ENCODE results near the gene POPDC2. TPM values are rescaled to one million over a fixed set of nuclear protein-coding genes. Genes with fewer than 3 reads are reported as not detected.

The POPDC2 gene
- total RNA-seq, 2 experiments from 2014 or later = 3.4 to 4.5 TPM

DNA sequence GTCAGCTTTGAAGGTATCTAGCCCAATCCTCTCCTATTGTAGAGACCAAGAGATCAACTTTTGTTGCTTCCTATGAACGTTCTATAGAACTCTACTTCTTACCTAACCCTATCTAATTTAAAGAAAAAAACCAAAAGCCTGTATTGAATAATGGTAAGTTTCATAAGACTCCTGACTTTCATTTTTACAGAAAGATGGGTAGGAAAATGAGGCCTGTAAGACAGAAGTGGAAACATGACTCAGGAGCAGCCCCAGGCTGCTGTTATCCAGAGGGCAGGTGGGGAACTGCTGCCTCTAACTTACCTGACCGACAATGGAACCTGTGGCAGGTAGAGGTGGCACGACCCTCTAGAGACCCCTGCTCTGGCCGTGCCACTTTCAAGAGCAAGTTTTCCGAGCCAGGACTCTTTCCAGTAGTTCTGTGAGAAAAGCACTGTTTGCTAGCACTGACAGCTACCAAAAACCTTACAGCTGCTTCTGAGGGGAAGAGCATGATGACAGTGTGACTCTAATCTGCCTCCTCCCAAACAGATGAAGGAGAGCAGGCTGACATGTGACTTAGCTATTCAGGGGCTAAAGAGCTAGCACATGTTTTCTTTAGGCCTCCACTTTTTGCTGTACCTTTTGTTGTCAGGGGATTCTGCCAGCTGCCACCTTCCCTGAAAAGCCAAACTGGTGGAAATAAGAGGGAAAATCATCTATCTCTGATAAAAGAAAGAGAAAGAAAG lies 17.5 kb downstream of the POPDC2 start:
- peaks cover 3% of the 10 kb centered on the region for H3K9me3 Mint-ChIP-seq
- POLR2A ChIA-PET = no interaction called here
- H3K36me3 Mint-ChIP-seq = peaks cover 33% of the 10 kb centered on the region
- DNase-seq = no peak
- H3K4me1 Mint-ChIP-seq = peaks cover 20% of the 10 kb centered on the region
- H3K27me3 Mint-ChIP-seq = no peaks in the 10 kb centered on the region
- no peak overlapping the region for H3K4me3 Mint-ChIP-seq
- no peak overlapping the region for H3K27ac Mint-ChIP-seq
- no peak for ATAC-seq (ENCODE audit: low read depth)

DNA sequence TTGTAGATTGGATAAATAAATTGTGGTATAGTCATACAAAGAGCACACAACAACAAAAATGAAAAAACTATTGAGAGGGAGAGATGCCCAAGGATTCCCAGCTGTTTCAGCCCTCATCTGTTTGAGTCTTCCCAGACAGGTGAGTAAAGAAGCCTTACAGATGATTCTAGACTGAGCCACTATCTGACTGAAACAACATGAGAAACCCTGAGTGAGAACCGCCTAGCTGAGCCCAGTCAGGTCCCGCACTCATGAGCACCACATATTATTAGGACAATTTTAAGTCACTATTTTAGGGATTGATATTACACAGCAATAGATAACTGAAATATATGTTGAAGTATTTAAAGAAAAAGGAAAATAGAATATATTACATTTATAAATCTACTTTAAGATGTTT lies 19.0 kb downstream of the POPDC2 start:
- H3K27ac Mint-ChIP-seq = no peak overlapping the region
- H3K4me1 Mint-ChIP-seq = peaks cover 24% of the 10 kb centered on the region
- H3K9me3 Mint-ChIP-seq = peaks cover 3% of the 10 kb centered on the region
- H3K36me3 Mint-ChIP-seq = peaks cover 27% of the 10 kb centered on the region
- no peak for ATAC-seq (ENCODE audit: low read depth)
- no peak for DNase-seq
- H3K27me3 Mint-ChIP-seq = no peaks in the 10 kb centered on the region
- POLR2A ChIA-PET = interaction anchor here (0.7 kb wide), 1 partner anchor 416 kb away, joined by 3 read pairs; no protein-coding TSS in a partner anchor
- H3K4me3 Mint-ChIP-seq = no peak overlapping the region

DNA sequence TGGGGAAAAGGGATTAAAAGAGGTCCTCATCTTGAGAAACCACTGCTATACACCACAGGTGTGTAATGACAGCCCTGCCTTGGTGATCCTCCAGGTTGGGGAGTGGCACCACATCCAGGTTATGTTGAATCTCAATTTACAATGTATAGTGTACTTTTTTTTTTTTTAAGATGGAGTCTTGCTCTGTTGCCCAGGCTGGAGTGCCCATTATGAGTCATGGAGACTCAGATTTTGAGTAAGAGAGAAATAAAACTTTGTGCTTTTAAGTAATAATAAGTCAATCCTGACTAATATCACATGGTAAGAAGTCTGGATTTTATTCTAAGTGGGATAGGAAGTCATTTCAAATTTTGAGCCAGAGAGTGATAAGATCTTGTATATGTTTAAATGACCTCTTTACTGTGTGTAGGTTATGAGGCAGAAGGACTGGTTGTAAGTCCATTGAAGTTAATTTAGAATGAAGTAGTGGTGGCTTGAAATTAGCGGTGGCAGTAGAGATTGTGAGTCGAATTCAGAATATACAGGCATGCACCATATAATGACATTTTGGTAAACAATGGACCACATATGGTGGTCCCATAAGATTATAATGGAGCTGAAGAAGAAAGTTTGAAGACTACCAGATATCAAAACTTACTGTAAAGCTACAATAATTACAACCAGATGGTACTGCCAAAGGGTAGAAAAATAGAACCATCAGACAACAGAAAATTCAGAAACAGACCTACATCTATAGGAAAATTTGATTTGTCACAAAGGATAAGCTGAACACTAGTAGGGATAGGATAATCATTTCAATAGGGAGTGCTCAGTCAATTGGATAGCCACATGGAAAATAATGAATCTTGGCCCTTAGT lies 20.7 kb downstream of the POPDC2 start:
- POLR2A ChIA-PET = no interaction called here
- H3K4me3 Mint-ChIP-seq = no peak overlapping the region
- peaks cover 3% of the 10 kb centered on the region for H3K9me3 Mint-ChIP-seq
- peak overlapping the region; percentile 86 for H3K27ac Mint-ChIP-seq
- peaks cover 24% of the 10 kb centered on the region for H3K4me1 Mint-ChIP-seq
- ATAC-seq (ENCODE audit: low read depth) (no peak), DNase-seq (no peak)
- no peaks in the 10 kb centered on the region for H3K27me3 Mint-ChIP-seq
- peaks cover 27% of the 10 kb centered on the region for H3K36me3 Mint-ChIP-seq

DNA sequence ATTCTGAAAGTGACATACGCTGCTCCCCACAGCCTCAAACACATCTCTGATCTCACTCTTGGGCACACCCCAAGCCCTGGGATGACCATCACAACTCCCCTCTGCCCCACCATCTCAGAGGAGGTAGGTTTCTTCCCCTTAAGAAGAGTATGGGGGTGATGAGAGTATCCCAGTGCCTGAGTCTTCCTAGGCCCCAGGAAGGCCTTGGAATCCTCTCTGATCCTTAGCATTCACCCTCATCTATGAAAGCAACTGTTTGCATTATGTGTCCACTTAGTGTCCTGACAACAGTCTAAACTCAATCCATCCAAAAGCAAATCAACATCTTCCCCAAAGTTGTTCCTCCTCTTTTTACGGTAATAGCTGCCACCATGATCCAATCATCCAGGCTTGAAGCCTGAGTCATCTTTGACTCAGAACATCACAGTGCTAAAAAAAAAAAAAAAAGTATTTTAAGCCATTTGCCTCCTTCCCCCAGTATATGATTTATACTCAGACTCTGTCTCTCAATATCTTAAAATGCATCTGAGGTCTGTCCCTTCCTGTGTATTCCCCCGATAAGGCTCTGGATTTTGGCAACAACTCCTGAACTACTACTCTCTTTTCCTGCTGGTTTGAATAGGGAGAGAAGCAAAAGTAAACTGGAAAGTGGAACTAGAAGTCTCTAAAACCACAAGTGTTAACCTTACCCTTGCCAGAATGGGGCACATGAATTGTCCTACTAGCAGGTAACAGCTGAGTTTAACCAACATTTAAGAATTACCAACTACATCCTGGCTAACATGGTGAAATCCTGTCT lies 22.5 kb downstream of the POPDC2 start:
- Mint-ChIP-seq H3K27ac (peak overlapping the region; percentile 86), H3K36me3 (peaks cover 27% of the 10 kb centered on the region), H3K4me3 (peak overlapping the region; percentile 51), H3K4me1 (peaks cover 24% of the 10 kb centered on the region), H3K9me3 (peaks cover 3% of the 10 kb centered on the region), H3K27me3 (no peaks in the 10 kb centered on the region)
- ATAC-seq (ENCODE audit: low read depth) (no peak), DNase-seq (no peak)
- POLR2A ChIA-PET = interaction anchor here (0.6 to 1.1 kb wide), 3 partner anchors 23 to 140 kb away, joined by 3 to 5 read pairs (median 4); partner anchors contain the start of genes COX17 and TIMMDC1

DNA sequence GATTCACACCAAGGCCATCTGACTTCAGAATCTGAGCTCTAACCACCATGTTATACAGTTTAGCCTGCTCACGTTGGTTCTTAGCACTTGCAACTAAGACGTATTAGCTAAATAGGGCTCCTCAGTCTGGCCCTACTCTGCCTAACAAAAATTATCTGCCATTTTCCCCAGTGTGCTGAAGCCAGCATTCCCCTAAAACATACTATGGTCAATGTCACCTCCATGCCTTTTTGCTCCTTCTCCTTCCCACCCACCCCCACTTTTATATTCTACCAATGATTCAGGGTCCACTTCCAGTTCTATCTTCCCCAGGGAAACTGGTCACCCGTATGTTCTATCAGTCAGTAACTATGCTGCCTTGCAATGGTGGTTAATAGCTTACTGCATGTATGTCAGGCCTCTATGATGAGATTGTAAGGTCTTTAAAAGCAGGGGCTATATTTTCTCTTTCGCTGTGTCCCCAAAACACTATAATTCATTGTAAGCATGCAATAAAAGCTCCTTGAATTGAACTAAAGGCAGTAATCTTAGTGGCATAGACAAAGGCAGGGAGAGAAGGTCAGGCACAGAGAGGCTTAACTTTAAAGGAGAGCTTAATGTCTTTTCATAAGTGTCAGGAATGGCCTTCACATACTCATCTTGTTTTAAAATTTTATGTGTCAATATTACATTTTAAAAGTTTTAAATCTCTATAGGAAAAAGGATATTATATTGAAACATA lies 23.3 kb downstream of the POPDC2 start:
- peaks cover 3% of the 10 kb centered on the region for H3K9me3 Mint-ChIP-seq
- ATAC-seq (ENCODE audit: low read depth) = no peak
- no peak overlapping the region for H3K4me3 Mint-ChIP-seq
- no peak for DNase-seq
- POLR2A ChIA-PET = interaction anchor here (0.6 to 1.1 kb wide), 2 partner anchors 22 to 139 kb away, joined by 4 to 5 read pairs; partner anchors contain the start of gene TIMMDC1
- H3K27ac Mint-ChIP-seq = no peak overlapping the region
- peaks cover 22% of the 10 kb centered on the region for H3K4me1 Mint-ChIP-seq
- H3K27me3 Mint-ChIP-seq = peaks cover 2% of the 10 kb centered on the region
- H3K36me3 Mint-ChIP-seq = peaks cover 27% of the 10 kb centered on the region

DNA sequence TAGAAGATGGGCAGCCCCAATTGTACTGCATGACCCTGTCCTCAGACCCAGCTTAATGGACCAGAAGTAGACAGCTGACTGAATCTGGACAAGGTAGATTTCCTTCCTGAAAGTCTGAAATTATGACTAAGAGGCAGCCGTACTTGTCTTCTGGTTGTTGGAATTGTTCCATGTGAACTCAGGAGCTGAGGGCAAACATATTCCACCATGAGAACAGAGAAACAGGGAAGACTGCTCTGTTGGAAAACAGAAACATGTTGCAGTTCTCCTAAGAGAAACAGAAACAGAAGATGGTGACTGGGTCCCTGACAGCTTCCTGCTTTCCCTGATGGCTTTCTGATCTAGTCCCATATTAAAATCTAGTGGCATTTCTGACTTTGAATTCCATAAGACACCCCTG lies 24.1 kb downstream of the POPDC2 start:
- POLR2A ChIA-PET = no interaction called here
- peaks cover 2% of the 10 kb centered on the region for H3K27me3 Mint-ChIP-seq
- DNase-seq (no peak), ATAC-seq (ENCODE audit: low read depth) (no peak)
- no peak overlapping the region for H3K4me3 Mint-ChIP-seq
- peaks cover 22% of the 10 kb centered on the region for H3K4me1 Mint-ChIP-seq
- H3K36me3 Mint-ChIP-seq = peaks cover 24% of the 10 kb centered on the region
- no peak overlapping the region for H3K27ac Mint-ChIP-seq
- peaks cover 3% of the 10 kb centered on the region for H3K9me3 Mint-ChIP-seq

DNA sequence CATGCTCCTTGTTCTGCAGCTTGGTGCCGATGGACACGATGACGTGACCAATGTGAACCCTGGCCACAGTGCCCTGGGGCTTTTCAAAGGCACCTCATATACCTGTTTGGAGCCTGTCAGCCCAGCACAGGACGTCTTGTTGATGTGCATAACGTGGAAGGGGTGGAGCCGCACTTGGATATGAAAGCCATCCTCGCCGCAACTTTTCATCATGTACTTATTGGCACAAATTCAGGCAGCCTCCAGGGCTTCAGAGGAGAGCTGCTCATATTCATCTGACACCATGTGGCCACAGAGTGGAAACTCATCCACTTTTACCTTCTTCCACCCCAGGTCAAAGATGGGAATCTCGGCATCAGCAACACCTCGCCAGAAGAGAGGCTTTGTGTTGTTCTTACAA lies 24.7 kb downstream of the POPDC2 start:
- peaks cover 2% of the 10 kb centered on the region for H3K27me3 Mint-ChIP-seq
- peaks cover 20% of the 10 kb centered on the region for H3K36me3 Mint-ChIP-seq
- peaks cover 22% of the 10 kb centered on the region for H3K4me1 Mint-ChIP-seq
- DNase-seq (no peak), ATAC-seq (ENCODE audit: low read depth) (no peak)
- no peak overlapping the region for H3K27ac Mint-ChIP-seq
- POLR2A ChIA-PET = no interaction called here
- no peak overlapping the region for H3K4me3 Mint-ChIP-seq
- H3K9me3 Mint-ChIP-seq = peaks cover 3% of the 10 kb centered on the region

DNA sequence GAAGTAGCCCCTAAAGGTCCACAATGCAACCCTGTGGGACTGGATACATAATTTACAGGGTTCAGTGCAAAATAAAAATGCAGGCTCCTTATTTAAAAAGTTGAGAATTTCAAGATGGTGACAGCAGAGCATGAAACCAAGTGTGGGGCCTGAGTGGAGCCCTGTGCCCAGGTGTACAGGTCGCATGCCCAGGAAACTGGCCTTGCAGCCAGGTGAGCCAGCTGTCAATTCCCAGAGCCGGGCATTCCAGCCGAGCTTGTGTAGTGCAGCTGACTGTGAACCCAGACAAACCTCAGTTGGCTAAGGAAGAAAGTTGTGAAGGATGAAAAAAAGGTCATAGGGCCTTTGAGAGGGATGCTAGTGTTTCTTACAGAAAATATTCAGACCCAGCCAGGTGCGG lies 27.6 kb downstream of the POPDC2 start:
- POLR2A ChIA-PET = no interaction called here
- no peak for DNase-seq
- Mint-ChIP-seq H3K4me3 (no peak overlapping the region), H3K36me3 (peaks cover 3% of the 10 kb centered on the region), H3K27ac (no peak overlapping the region), H3K4me1 (peaks cover 12% of the 10 kb centered on the region), H3K27me3 (peaks cover 8% of the 10 kb centered on the region), H3K9me3 (no peaks in the 10 kb centered on the region)
- ATAC-seq (ENCODE audit: low read depth) = no peak

DNA sequence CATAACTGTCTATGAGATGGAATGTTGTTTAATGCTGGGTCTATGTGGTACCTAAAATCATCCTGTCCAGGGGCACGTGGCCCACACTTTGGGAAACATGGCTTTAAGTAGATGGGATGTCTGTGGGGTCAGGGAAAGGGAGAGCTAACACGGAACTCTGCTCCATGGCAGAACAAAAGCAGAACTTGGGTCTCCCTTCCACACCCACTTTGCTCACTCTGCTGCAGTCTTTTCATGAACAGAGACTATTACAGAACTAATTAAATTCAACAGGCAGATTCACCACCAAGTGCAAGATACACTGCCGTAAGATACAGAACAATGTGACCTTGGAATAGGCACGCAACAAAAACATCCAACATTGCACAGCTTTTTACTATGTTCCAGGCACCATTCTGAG lies 28.2 kb downstream of the POPDC2 start:
- DNase-seq (no peak), ATAC-seq (ENCODE audit: low read depth) (no peak)
- no peak overlapping the region for H3K27ac Mint-ChIP-seq
- no peaks in the 10 kb centered on the region for H3K9me3 Mint-ChIP-seq
- H3K36me3 Mint-ChIP-seq = peaks cover 1% of the 10 kb centered on the region
- POLR2A ChIA-PET = no interaction called here
- no peak overlapping the region for H3K4me3 Mint-ChIP-seq
- peaks cover 8% of the 10 kb centered on the region for H3K27me3 Mint-ChIP-seq
- peaks cover 15% of the 10 kb centered on the region for H3K4me1 Mint-ChIP-seq

DNA sequence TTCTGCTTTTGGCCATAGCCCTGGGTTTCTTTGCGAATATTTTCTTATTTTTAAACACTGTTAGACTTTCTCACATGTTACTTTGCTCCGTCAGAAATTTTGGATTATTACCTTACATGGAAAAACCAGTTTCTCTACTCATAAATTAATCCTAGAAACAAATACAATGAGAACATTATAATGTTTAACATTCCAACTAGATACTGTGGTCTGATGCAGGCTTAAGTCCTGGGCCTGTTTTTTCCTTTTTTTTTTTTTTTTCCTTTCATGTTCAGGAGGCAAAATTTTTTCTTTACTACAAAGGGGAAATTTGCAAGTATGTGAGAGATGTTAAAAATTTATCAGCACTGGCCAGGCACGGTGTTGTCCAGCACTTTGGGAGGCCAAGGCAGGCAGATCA lies 28.9 kb downstream of the POPDC2 start:
- ATAC-seq (ENCODE audit: low read depth) (no peak), DNase-seq (no peak)
- H3K27me3 Mint-ChIP-seq = peaks cover 8% of the 10 kb centered on the region
- H3K9me3 Mint-ChIP-seq = no peaks in the 10 kb centered on the region
- H3K4me1 Mint-ChIP-seq = peaks cover 18% of the 10 kb centered on the region
- no peak overlapping the region for H3K27ac Mint-ChIP-seq
- H3K4me3 Mint-ChIP-seq = no peak overlapping the region
- POLR2A ChIA-PET = no interaction called here
- H3K36me3 Mint-ChIP-seq = peaks cover 1% of the 10 kb centered on the region

DNA sequence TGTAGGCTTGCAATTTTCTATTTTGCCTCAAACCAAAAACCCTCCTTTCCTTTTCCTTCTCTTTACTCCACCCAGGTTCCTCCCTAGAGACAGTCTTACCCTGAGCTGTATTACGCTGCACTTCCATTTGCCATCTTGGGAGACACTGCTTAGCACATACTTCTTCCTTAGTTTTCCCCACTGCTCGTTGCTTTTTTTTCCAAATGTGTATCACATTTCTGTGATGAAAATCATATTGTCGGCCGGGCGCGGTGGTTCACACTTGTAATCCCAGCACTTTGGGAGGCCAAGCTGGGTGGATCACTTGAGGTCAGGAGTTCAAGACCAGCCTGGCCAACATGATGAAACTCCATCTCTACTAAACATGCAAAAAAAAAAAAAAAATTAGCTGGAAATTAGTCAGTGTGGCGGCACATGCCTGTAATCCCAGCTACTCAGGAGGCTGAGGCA lies 29.5 kb downstream of the POPDC2 start:
- DNase-seq = no peak
- ATAC-seq (ENCODE audit: low read depth) = no peak
- Mint-ChIP-seq H3K27ac (no peak overlapping the region), H3K27me3 (peaks cover 8% of the 10 kb centered on the region), H3K4me3 (no peak overlapping the region), H3K9me3 (no peaks in the 10 kb centered on the region), H3K36me3 (peaks cover 1% of the 10 kb centered on the region), H3K4me1 (peaks cover 22% of the 10 kb centered on the region)
- POLR2A ChIA-PET = no interaction called here

DNA sequence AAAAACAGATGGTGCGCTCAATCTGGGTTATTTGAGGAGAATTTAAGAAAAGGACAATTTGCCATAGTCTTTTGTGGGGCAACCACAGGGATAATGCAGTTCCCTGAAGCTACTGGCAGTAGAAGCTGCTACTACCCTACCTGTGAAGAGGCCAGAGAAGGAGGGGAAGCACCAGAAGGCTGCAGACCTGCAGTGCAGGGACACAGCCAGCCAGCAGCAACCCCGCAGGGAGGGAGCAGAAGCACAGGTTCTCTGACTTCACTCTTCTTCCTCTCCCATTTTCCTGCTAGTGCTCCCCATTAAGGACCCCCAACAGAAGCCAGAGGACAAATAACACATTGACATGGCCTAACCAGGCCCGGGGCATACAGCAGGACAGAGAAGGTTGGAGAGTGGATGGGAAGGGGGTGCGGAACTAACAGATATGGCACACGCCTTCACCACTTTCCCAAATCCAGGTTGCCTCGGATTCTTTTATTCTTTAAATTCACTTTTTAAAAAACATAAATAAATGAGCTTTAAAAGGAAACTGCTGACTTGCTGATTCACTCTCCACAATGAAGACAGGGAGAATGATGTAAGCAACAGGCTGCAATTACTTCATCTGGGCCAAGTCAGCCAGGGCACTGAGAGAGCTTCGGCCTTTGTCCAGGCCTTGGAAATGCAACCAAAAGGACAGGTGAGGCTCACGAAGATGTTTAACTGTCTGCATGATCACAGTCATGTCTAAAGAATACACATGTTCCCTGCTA lies 30.1 kb downstream of the POPDC2 start:
- POLR2A ChIA-PET = no interaction called here
- H3K27ac Mint-ChIP-seq = no peak overlapping the region
- H3K36me3 Mint-ChIP-seq = peaks cover 1% of the 10 kb centered on the region
- peaks cover 22% of the 10 kb centered on the region for H3K4me1 Mint-ChIP-seq
- H3K9me3 Mint-ChIP-seq = no peaks in the 10 kb centered on the region
- peaks cover 8% of the 10 kb centered on the region for H3K27me3 Mint-ChIP-seq
- DNase-seq = no peak
- no peak overlapping the region for H3K4me3 Mint-ChIP-seq
- ATAC-seq (ENCODE audit: low read depth) = no peak

All from activated naive CD8-positive, alpha-beta T cell treated with anti-CD3 and anti-CD28 coated beads, Interleukin-2, amount 10 ng/mL, durations not matched to agents 7 days and 5 days (primary cell).